AG04450 (cell line): ENCODE results near the gene DCST2. TPM values are rescaled to one million over a fixed set of nuclear protein-coding genes. Genes with fewer than 3 reads are reported as not detected.

Source experiments
- CTCF ChIA-PET: fragments of 300-600, 350-600 bp; formaldehyde crosslinking; extraction: SDS; loops from one replicate; lab custom pipeline; 2022; ENCODE audit warnings: antibody characterized with exemption, inconsistent platforms; lab: Charles Lee
- POLR2A ChIA-PET: fragments of 350-600 bp; formaldehyde crosslinking; extraction: SDS; loops from one replicate; lab custom pipeline; 2021; ENCODE audit warnings: antibody characterized with exemption, inconsistent platforms; lab: Yijun Ruan, JAX
- DNase-seq: peaks from one replicate; pipeline ENCODE4 v3.0.0-alpha.2; 2011; ENCODE audit warnings: low read depth, low spot score
- H3K27ac ChIP-seq: one replicate; pipeline ENCODE4 v1.5.1; 2012; ENCODE audit warnings: low read depth, low read length, control low read depth
- H3K27me3 ChIP-seq: one replicate; pipeline ENCODE4 v1.6.0; 2012; ENCODE audit warnings: low read length; ENCODE audit not compliant: control insufficient read depth, insufficient read depth
- H3K4me3 ChIP-seq: 2 replicates; pipeline ENCODE4 v1.5.1; 2011; ENCODE audit warnings: mild to moderate bottlenecking, low read depth, low read length, control low read depth
- H3K9me3 ChIP-seq: 2 replicates; pipeline ENCODE4 v1.5.1; 2012; ENCODE audit warnings: low read length; ENCODE audit not compliant: control insufficient read depth, insufficient read depth
- polyA plus RNA-seq: library from polyadenylated mRNA; depleted of rRNA; stranded (reverse); fragments of >200 nt; gene quantifications from 2 replicates; pipeline ENCODE4 v1.2.3, GENCODE V29; 2011
- TF ChIP-seq, protein P1 (sequence below): IDR thresholded peaks from 2 replicates; pipeline ENCODE4 v1.5.1; 2011; ENCODE audit warnings: low read depth, low read length, control low read depth, inconsistent platforms

The DCST2 gene
- polyA plus RNA-seq, 1 experiment: 0.07 TPM

DNA sequence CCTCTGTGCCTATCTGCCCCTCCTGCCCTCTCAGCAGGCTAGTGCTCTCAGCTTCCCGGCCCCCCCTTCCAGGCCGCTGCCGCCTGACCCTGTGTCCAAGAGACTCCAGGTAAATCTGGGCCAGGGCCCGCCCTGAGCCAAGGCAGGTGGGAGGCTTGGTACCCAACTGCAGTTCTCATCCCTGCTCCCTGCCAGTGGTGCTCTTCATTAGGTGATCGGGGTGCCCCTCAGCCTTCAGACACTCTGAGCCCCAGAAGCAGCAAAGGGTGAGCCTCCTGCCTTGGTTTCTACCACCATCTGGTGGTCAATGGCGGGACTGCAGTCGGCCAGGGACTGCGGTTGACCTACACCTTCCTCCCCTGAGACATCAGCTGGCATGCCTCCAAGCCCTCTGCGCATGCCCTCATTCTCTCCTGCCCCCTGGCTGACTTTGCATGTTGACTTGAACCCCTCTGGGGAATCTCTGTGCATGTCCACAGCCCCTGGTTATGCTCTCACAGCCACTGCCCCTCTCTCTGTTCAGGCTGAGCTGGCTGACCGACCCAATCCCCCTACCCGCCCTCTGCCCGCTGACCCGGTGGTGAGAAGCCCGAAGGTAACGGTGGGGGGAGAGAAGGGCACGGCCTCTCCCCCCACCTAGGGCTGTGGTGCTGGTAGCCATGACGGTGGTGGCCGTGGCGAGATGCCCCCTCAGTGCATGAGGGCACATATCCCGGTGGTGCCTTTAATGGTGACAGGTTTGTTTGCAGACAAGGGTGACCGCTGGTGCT is 28.0 kb upstream of the DCST2 start:
- no peaks in the 10 kb centered on the region; the same call in 1 of the 2 replicates for H3K9me3 ChIP-seq
- ChIA-PET CTCF (interaction anchor here (0.6 to 4.6 kb wide), 16 partner anchors 10 to 582 kb away, joined by 3 to 29 read pairs (median 4); partner anchors contain the start of genes ADAM15, PBXIP1 and PMVK), POLR2A (no interaction called here)
- no peaks in the 10 kb centered on the region for H3K27me3 ChIP-seq
- peak; percentile 55 for DNase-seq
- TF ChIP-seq, protein P1, sequence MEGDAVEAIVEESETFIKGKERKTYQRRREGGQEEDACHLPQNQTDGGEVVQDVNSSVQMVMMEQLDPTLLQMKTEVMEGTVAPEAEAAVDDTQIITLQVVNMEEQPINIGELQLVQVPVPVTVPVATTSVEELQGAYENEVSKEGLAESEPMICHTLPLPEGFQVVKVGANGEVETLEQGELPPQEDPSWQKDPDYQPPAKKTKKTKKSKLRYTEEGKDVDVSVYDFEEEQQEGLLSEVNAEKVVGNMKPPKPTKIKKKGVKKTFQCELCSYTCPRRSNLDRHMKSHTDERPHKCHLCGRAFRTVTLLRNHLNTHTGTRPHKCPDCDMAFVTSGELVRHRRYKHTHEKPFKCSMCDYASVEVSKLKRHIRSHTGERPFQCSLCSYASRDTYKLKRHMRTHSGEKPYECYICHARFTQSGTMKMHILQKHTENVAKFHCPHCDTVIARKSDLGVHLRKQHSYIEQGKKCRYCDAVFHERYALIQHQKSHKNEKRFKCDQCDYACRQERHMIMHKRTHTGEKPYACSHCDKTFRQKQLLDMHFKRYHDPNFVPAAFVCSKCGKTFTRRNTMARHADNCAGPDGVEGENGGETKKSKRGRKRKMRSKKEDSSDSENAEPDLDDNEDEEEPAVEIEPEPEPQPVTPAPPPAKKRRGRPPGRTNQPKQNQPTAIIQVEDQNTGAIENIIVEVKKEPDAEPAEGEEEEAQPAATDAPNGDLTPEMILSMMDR: peak; percentile 98
- H3K27ac ChIP-seq: no peak overlapping the region
- H3K4me3 ChIP-seq: no peak overlapping the region

DNA sequence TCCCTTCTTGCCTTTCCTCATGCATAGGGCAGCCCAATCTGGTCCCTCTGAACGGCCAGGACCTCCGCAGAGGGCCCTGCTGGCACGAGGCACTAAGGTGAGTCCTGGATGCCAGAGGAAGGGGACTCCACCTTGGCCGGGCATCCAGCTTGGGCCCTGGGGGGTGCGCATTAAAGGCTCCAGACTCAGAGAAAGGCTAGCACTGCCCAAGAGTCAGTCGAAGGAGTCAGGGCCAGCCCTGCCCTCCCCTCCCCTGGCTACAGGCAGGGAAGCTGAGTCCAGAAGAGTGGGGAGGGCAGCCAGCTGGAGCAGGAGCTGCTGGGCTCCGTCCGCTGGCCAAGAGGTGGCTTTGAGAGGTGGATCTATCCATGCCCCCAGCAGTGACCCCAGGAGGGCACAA is 27.2 kb upstream of the DCST2 start:
- TF ChIP-seq, protein P1: no peak
- Histone ChIP-seq H3K4me3 (no peak overlapping the region), H3K9me3 (no peaks in the 10 kb centered on the region; the same call in 1 of the 2 replicates), H3K27ac (no peak overlapping the region), H3K27me3 (no peaks in the 10 kb centered on the region)
- POLR2A ChIA-PET: no interaction called here
- CTCF ChIA-PET: interaction anchor here (0.6 to 4.6 kb wide), 11 partner anchors 9 to 581 kb away, joined by 3 to 29 read pairs (median 6); partner anchors contain the start of genes ADAM15, PBXIP1 and PMVK
- DNase-seq: no peak

DNA sequence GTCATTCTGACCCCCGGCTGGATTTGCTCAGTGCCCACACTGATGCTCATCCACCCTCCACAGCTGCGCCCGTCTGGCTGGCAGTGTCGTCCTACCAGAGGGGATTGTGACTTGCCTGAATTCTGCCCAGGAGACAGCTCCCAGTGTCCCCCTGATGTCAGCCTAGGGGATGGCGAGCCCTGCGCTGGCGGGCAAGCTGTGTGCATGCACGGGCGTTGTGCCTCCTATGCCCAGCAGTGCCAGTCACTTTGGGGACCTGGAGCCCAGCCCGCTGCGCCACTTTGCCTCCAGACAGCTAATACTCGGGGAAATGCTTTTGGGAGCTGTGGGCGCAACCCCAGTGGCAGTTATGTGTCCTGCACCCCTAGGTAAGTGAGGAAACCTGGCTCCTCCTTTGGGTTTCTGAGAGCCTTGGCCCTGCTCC is 24.2 kb upstream of the DCST2 start:
- H3K9me3 ChIP-seq: no peaks in the 10 kb centered on the region; the same call in 1 of the 2 replicates
- no peaks in the 10 kb centered on the region for H3K27me3 ChIP-seq
- H3K4me3 ChIP-seq: no peak overlapping the region
- TF ChIP-seq, protein P1: 0 out of 2 replicates have a peak, but pooled peaks have one; percentile 14
- DNase-seq: no peak
- no peak overlapping the region for H3K27ac ChIP-seq
- ChIA-PET CTCF (interaction anchor here (0.6 to 4.6 kb wide), 3 partner anchors 28 to 153 kb away, joined by 3 to 27 read pairs (median 4); no protein-coding TSS in a partner anchor), POLR2A (no interaction called here)

DNA sequence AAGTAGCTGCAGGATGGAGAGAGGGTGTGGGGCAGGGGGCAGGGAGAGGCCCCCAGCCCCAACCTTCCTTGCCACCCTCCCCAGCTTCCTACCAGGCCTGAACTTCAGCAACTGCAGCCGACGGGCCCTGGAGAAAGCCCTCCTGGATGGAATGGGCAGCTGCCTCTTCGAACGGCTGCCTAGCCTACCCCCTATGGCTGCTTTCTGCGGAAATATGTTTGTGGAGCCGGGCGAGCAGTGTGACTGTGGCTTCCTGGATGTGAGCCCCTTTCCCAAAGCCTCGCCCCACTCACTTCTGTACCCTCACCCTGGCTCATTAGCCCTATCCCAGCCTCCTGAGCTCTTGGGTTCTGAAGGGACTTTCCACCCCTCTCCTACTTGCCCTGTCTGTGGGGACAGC is 23.5 kb upstream of the DCST2 start:
- ChIA-PET POLR2A (no interaction called here), CTCF (no interaction called here)
- no peak overlapping the region for H3K27ac ChIP-seq
- no peaks in the 10 kb centered on the region for H3K27me3 ChIP-seq
- H3K9me3 ChIP-seq: no peaks in the 10 kb centered on the region; the same call in 1 of the 2 replicates
- TF ChIP-seq, protein P1: no peak
- DNase-seq: no peak
- no peak overlapping the region for H3K4me3 ChIP-seq

DNA sequence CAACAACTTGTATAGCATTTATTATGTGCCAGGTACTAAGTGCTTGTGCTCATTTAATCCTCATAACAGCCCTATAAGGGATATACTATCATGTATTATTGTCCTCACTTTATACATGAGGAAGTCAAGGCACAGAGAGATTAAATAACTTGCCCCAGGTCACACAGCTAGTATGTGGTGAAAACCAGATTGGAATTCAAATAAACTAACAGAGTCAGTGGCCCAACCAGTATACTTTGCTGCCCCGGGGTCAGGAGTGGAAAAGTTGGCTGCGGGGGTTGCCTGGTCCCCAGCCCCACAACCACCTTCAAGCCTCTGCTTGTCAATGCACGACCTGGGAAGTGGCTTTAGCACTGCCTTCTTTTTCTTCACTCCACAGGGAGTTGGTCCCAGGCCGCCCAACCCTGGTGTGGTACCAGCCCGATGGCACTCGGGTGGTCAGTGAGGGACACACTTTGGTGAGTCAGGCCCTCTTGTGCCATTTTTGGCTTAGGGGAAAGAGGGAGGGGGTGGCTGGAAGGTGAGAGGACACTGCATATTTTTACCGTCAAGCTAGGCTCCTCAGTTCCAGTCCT is 20.0 kb upstream of the DCST2 start:
- ChIA-PET POLR2A (no interaction called here), CTCF (interaction anchor here (1.0 to 4.9 kb wide), 6 partner anchors 7 to 506 kb away, joined by 3 to 19 read pairs (median 8); partner anchors contain the start of gene PBXIP1)
- Histone ChIP-seq H3K9me3 (no peaks in the 10 kb centered on the region; the same call in 1 of the 2 replicates), H3K27me3 (no peaks in the 10 kb centered on the region), H3K27ac (no peak overlapping the region), H3K4me3 (no peak overlapping the region)
- TF ChIP-seq, protein P1: no peak
- DNase-seq: no peak
